Ovary (tissue), 3 donors: ENCODE results near the gene ZNF724.

Experiments used
- CTCF ChIP-seq, 3 donors: fragments of 450-650 bp in 2 of 3; fragments of 200-600 bp in 1 of 3; IDR thresholded peaks; one replicate each; pipeline versions ENCODE4 v1.5.1 to v1.8.0; 2016 to 2022; ENCODE audit warnings: antibody characterized with exemption in 3 of 3, mild to moderate bottlenecking in 1 of 3
- EP300 ChIP-seq: sonication (generic); formaldehyde crosslinking; IDR thresholded peaks from one replicate; pipeline ENCODE4 v1.6.1; 2017; ENCODE audit warnings: antibody characterized with exemption
- POLR2A ChIP-seq: fragments of 450-650 bp; IDR thresholded peaks from one replicate; pipeline ENCODE4 v1.6.1; 2017; ENCODE audit warnings: antibody characterized with exemption, mild to moderate bottlenecking, moderate library complexity
- donor health status: DM: no; HTN: no; CAD: no.

GRCh38 chr19:23285948-23286347 lies 35.8 kb upstream of the ZNF724 start:
- TF ChIP-seq CTCF (IDR thresholded peaks at IDR 0.05) (no peak), EP300 (no peak), POLR2A (no peak)
